ENCODE data around the gene LIN7C. TPM values are rescaled to one million over a fixed set of nuclear protein-coding genes. Genes with fewer than 3 reads are reported as not detected.

Gene LIN7C
- total and polyA plus RNA-seq, 7 donors, result 9.0 to 53.3 (median 34.3) TPM

- Histone ChIP-seq H3K4me1 (peaks cover 0 to 53% (median 41%) of the 10 kb centered on the region in 4 donors), H3K36me3 (no peaks in the 10 kb centered on the region), H3K9me3 (no peaks in the 10 kb centered on the region), H3K4me3 (peak overlapping the region; percentile 71 to 97 (median 88)), H3K27ac (peak overlapping the region; percentile 80 to 96 (median 94)), H3K27me3 (no peaks in the 10 kb centered on the region)
- no peak for TF ChIP-seq POLR2AphosphoS5 (IDR thresholded peaks at IDR 0.05)
- no peak for TF ChIP-seq POLR2A (IDR thresholded peaks at IDR 0.05)
- TF ChIP-seq EP300 (IDR thresholded peaks at IDR 0.05), result no peak
- no peak for TF ChIP-seq CTCF (IDR thresholded peaks at IDR 0.05)
- 12 to 26% methylated on average over 21 of the region's 21 CpGs for WGBS, 2 donors
- intact Hi-C loops (cut with DNase I), result loop anchor here (5.0 kb wide), 2 partner anchors 74 to 109 kb away; partner anchors contain the start of gene CCDC34
- no peak for DNase-seq
Observed at GRCh38 chr11:27470826-27471588, 35.6 kb downstream of the LIN7C start.

- Histone ChIP-seq H3K9me3 (no peaks in the 10 kb centered on the region), H3K27me3 (no peaks in the 10 kb centered on the region), H3K4me1 (peaks cover 0 to 60% (median 49%) of the 10 kb centered on the region in 4 donors), H3K36me3 (no peaks in the 10 kb centered on the region), H3K4me3 (peak overlapping the region; percentile 71 to 97 (median 88)), H3K27ac (peak overlapping the region in 3 of 4 donors; percentile 15 to 96 (median 93))
- no peak for DNase-seq
- WGBS, 2 donors, result 12 to 63% methylated on average over 3 of the region's 3 CpGs
- TF ChIP-seq CTCF (IDR thresholded peaks at IDR 0.05) (no peak), POLR2A (IDR thresholded peaks at IDR 0.05) (no peak), EP300 (IDR thresholded peaks at IDR 0.05) (no peak), POLR2AphosphoS5 (IDR thresholded peaks at IDR 0.05) (no peak)
- intact Hi-C loops (cut with DNase I), result loop anchor here (5.0 kb wide), 2 partner anchors 73 to 108 kb away; partner anchors contain the start of gene CCDC34
Observed at GRCh38 chr11:27470166-27470565, 36.4 kb downstream of the LIN7C start.

GRCh38 chr11:27468995-27469695 is 37.4 kb downstream of the LIN7C start:
- H3K4me1 ChIP-seq, result peaks cover 0 to 70% (median 59%) of the 10 kb centered on the region in 4 donors
- intact Hi-C loops (cut with DNase I), result no loop called here
- DNase-seq, result no peak
- H3K36me3 ChIP-seq, result no peaks in the 10 kb centered on the region
- no peaks in the 10 kb centered on the region for H3K9me3 ChIP-seq
- TF ChIP-seq CTCF (IDR thresholded peaks at IDR 0.05) (no peak), EP300 (IDR thresholded peaks at IDR 0.05) (no peak), POLR2A (IDR thresholded peaks at IDR 0.05) (no peak), POLR2AphosphoS5 (IDR thresholded peaks at IDR 0.05) (no peak)
- 21 to 71% methylated on average over 8 of the region's 8 CpGs for WGBS, 2 donors
- H3K4me3 ChIP-seq, result peak overlapping the region in 3 of 4 donors; percentile 3 to 94 (median 8)
- H3K27ac ChIP-seq, result peak overlapping the region; percentile 27 to 96 (median 66)
- H3K27me3 ChIP-seq, result no peaks in the 10 kb centered on the region

GRCh38 chr11:27468209-27468994 is 38.2 kb downstream of the LIN7C start:
- intact Hi-C loops (cut with DNase I), result no loop called here
- H3K4me1 ChIP-seq, result peaks cover 0 to 78% (median 67%) of the 10 kb centered on the region in 4 donors
- WGBS, 2 donors, result 11 to 66% methylated on average over 5 of the region's 5 CpGs
- no peaks in the 10 kb centered on the region for H3K27me3 ChIP-seq
- H3K27ac ChIP-seq, result peak overlapping the region; percentile 27 to 96 (median 66)
- H3K9me3 ChIP-seq, result no peaks in the 10 kb centered on the region
- no peak for DNase-seq
- TF ChIP-seq CTCF (IDR thresholded peaks at IDR 0.05), result no peak
- TF ChIP-seq POLR2AphosphoS5 (IDR thresholded peaks at IDR 0.05), result no peak
- TF ChIP-seq EP300 (IDR thresholded peaks at IDR 0.05), result no peak
- TF ChIP-seq POLR2A (IDR thresholded peaks at IDR 0.05), result no peak
- no peaks in the 10 kb centered on the region for H3K36me3 ChIP-seq
- H3K4me3 ChIP-seq, result no peak overlapping the region

Measured in sigmoid colon (tissue), 7 donors.